ENCODE results near the gene SMYD3.
"Not testable (repeated sequence)": the region's sequence is repeated elsewhere in the genome, so short reads cannot be mapped to it uniquely, and the experiment has no call there.

The SMYD3 gene

DNA sequence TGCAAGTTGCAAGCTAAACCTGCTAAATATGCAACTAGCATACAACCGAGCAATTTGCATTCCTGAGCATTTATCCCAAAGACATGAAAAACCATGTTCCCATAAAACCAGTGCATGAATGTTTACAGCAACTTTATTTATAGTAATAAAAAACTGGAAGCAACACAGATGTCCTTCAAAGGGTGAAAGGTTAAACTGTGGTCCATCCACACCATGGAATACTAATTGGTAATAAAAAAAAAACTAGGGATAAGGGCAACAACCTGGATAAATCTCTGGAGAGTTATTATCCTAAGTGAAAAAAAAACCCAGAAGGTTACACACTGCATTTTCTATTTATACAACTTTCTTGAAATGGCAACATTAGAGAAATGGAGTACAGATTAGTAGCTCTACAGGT lies 474.1 kb downstream of the SMYD3 start:
- DNase-seq (ENCODE audit: low read depth in 2 of 2): no peak

DNA sequence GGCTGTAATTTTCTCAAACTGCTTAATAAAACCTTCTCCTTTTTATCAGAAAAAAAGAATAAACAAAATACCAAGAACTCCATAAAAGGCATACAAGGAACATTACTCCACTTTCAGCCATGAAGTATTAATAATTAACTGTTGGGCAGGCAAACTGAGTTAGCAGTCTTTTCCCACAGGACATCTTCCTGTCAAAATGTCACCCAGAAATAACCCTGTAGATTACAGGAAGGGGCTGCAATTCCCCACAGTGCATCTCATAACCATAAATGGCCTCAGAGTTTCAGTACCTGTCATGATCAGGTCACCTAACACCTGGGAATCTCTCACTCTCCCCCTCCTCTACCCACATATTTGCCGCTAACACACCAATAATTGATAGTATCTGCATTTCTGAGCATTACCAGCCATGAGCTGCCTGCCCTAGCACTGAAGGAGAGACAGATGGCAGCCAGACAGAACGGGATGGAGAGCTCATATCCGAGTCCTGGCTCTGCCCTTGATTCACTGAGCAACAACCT lies 475.0 kb downstream of the SMYD3 start:
- no peak for DNase-seq (ENCODE audit: low read depth in 2 of 2)

DNA sequence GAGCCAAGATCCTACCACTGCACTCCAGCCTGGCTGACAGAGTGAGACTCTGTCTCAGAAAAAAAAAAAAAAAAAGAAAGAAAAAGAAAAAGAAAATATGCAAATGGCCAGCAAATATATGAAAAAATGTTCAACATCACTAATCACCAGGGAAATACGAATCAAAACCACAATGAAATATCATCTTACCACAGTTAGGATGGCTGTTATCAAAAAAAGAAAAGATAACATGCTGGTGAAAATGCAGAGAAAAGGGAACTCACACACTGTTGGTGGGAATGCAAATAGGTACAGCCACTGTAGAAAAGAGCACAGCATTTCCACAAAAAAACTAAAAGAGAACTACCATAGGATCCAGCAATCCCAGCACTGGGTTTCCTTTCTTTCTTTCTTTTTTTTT lies 477.5 kb downstream of the SMYD3 start:
- DNase-seq (ENCODE audit: low read depth in 2 of 2): no peak

DNA sequence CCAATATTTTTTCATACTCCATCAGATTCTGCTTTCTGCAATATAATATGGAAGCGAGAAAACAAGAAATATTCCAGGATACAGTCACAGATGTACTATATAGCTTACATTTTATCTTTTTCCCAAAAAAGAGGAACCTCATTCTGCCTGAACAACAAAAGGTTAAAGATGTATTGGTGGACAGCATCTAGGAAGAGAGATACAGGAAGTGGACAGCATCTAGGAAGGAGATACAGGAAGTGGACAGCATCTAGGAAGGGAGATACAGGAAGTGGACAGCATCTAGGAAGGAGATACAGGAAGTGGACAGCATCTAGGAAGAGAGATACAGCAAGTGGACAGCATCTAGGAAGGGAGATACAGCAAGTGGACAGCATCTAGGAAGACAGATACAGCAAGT lies 483.0 kb downstream of the SMYD3 start:
- not testable (repeated sequence) for DNase-seq (ENCODE audit: low read depth in 2 of 2)

DNA sequence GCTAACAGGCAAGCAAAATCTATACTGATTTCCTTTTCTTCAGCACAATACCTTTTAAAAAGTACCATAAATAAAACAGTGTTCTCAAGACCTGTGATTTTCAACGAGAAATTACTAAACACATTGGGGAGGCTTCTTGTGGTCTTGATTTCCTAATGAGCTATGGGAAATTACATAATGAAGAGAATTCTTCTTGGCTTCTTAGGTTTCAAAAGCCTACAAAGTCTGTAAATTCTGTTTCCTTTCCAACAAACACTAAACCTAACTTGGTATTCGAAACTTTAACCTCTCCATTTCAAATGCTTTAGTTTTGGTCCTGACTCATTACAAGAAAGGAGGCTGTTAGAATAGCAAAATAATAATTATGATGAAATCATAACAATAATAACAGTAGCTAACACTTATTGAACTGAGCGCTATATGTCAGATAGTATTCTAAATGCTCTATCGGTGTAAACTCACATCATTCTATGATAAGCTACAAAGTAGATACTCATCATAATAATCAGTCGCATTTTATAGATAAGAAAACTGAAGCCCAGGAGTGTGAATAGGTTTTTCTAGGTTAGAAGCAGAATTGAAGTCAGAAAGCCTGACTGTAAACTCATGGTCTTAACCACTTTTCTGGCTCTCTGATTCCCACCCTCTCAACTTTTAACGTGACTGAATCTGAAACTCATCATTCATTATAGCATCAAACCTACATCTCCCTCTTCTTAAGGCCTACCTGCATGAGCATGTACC lies 486.7 kb downstream of the SMYD3 start:
- DNase-seq (ENCODE audit: low read depth in 2 of 2): no peak

DNA sequence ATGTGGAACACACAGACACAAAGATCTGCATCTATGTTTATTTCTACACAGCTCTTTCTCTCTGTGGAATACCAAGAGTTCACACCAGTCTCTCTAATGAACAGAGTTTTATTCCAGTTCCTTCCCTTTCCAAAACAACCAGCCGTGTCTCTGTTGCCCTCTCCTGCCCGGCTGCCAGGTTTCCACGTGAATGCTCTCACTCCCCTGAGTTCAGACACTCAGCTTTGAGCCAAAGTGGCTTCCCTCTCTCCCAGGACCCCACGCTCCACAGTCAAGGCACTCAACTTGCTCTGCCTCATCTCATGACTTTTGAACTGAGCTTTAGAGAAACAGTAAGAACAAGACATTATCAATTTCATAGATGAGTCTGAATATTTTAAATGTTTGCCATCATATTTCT lies 488.9 kb downstream of the SMYD3 start:
- no peak for DNase-seq (ENCODE audit: low read depth in 2 of 2)

DNA sequence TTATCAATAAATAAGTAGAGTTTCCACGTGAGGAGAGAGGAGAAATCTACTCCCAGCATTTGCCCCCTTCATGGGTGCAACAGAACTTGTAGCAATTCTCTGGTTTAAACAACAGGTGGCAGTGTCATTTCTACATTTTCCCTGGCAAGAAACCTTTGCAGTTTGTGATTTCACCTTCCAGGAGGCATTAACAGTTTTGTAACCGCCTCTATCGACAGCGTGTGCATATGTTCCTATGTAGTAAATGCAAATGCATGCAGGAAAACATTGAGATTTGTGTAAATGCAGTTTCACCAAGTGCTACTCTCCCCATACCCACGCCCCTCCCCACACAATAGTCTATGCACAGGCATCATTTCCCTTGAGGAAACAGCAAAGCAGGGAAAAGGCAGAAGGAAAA lies 494.7 kb downstream of the SMYD3 start:
- no peak for DNase-seq (ENCODE audit: low read depth in 2 of 2)

DNA sequence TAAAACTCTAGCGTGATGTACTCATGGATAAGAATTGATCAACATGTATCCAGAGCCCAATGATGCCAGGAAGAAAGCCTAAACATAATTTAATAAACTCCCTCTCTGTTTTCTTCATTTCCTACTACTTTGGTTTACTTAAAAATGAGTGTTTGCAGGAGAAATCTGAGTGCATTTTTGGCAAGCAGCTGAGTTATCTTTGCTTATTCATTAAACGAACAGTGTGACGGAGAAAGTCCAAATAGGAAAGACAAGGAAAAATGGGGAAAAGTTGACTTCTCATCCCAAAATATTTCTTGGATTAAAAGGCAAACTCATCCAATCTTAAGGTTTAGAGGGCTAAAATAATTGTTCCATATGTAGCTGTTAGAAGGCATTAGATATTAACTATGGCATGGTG lies 496.7 kb downstream of the SMYD3 start:
- no peak for DNase-seq (ENCODE audit: low read depth in 2 of 2)

DNA sequence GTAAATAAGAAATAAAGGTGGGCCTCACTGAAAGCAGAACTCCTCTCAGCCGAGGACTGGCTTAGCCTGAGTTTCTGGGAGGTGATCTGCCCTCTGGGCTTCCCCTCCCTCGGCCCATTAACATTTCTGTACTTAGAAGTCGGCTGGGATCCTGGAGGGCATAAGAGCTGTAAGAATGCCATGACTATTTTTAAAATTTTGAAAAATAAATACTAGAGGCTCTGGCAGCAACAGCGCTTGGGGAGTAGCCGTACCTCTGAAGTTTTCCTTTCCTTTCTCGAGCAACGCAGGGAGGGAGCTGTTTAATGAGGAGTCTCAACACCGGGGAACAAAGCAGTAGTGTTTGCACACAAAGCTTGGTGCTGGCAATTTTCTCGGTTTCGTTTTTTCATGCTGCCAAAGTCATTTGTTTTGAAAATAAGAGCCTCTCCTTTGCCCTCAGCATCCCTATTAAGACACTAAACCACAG lies 498.7 kb downstream of the SMYD3 start:
- no peak for DNase-seq (ENCODE audit: low read depth in 2 of 2)

DNA sequence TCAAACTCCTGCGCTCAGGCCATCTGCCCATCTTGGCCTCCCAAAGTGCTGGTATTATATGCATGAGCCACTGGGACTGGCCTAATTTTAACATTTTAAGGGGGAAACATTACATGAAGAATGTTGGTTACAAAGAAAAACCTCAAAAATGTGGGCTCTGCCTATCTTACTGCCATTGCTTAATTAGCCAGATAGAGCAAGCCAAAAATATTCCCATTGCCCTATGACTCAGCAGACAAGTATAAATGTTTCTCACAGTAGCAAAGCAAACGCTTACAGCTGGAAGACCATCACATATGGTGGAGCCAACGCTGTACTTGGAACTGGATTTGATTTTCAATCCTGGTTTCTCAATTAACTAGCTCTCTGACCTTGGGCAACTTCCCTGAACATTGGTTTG lies 502.0 kb downstream of the SMYD3 start:
- no peak for DNase-seq (ENCODE audit: low read depth in 2 of 2)

DNA sequence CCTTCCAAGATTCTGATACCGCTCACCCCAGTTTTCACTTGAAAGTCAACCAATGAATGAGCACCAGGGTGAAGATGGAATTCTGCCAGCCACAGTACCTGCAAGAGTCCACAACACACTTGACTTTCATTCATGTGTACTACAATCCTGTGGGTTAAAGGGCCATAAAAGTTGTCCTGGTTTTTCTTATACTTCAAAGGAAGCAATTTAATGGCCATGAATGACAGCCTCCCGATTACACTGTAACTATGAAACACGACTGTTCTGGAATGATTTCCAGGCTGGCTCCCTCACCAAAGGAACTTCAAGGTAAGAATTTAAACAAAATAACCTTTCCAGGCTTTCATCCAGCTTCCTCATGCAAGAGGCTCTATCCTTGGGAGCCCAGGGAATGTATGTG lies 502.8 kb downstream of the SMYD3 start:
- no peak for DNase-seq (ENCODE audit: low read depth in 2 of 2)

DNA sequence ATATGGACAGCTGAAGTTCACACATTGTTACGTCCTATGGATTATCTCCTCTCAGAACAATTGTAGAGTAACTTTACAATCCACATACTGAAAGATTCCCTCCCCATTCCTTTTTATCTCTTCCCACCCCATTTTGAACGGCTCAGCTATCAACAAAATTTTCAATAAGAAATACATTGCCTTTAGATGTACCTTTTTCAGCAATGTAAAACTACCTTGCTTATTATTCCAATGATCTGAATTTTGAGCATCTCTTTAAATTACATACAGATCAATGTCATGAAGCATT lies 503.7 kb downstream of the SMYD3 start:
- no peak for DNase-seq (ENCODE audit: low read depth in 2 of 2)

DNA sequence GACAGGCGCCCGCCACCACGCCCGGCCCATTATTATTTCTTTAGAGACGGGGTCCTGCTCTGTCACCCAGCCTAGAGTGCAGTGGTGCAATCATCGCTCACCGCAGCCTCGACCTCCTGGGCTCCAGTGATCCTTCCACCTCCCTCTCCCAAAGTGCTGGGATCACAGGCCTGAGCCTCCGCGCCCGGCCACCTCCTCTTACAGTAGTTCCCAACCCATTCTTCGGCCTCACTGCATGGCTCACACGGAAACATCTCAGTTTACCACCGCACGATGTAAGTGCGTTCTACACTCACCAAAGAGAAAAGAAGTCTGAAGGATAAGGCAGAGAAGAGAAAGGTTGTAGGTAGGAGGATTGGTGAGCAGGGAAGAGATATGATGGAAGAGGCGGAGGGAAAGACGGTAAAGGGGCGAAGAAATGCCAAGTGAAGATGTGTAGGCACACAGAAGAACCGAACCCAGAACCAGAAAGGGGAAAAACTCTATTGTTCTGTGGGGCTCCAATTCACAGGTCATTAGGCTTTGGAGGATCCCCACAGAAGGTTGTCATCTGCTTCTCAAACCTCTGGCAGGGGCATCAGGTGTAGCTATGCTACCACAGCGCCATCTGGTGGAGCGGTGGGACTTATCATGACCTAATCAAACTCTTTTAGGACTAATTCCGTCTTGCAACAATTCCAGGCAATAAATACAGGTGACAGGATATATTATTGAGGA lies 504.2 kb downstream of the SMYD3 start:
- peak; percentile 62 to 77 for DNase-seq (ENCODE audit: low read depth in 2 of 2)

DNA sequence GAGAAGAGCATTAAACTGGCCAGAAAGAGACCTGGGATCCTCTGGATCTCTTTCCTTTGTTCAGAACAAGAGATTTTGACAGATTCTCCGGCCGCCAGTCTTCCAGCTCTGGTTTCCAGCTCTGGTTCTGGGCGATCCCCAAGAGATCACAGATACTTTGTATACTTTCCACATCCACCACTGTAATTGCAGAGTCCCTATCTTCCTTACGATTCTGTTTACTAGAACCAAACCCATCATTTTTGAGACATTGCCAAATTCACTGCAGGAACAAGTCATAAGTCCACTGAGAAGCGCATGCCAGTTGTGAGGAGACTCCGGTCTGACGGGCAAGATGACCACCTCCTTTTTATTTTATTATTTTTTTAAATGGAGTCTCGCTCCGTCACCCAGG lies 505.2 kb downstream of the SMYD3 start:
- DNase-seq (ENCODE audit: low read depth in 2 of 2): no peak

DNA sequence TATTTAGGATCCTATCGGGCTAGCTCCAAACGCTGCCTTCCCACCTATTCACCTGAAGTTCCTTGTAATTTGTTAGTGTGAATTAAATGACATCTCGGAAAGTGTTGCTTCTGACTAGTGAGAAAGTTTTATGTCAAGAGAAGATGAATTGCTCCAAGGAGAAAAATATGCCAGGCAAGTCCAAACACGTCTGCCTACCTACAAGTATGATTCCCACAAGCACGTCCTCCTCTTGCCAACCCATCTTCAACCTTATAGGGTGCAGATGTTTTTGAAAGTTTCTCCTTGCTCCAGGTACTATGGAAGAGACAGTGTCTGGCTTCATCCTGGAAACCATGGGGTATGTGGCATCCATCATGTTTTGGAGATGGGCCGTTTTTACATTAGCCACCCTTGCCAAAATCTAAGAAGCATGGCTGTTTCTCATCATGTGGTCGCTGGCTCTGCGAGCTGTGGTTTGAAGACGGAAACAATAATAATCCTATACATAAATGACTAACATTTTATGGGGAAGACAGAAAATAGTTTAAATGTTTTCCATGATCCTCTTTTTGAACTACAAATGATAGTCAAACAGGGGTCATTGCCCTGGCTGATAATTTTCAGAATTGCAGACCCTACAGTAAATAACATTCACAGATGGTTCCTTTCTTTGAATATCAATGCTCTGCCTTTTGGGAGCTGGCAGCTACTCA lies 505.8 kb downstream of the SMYD3 start:
- DNase-seq (ENCODE audit: low read depth in 2 of 2): no peak

DNA sequence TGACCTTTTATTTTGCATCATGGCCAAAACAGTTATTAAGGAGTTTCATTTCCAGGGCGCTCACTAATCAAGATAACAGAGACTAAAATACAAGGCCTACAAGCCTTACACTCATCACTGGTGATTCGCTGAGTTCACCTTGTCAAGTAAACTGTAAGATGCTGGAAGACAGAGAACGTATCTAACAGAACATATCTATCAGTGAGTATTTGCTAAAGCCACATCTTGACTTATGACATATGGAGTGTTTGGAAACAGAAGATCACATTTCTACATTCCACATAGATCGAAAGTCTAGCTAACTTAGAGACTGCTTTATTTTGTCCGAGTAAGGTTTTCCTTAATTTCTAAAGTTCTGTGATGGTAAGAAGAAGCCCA lies 506.5 kb downstream of the SMYD3 start:
- no peak for DNase-seq (ENCODE audit: low read depth in 2 of 2)

DNA sequence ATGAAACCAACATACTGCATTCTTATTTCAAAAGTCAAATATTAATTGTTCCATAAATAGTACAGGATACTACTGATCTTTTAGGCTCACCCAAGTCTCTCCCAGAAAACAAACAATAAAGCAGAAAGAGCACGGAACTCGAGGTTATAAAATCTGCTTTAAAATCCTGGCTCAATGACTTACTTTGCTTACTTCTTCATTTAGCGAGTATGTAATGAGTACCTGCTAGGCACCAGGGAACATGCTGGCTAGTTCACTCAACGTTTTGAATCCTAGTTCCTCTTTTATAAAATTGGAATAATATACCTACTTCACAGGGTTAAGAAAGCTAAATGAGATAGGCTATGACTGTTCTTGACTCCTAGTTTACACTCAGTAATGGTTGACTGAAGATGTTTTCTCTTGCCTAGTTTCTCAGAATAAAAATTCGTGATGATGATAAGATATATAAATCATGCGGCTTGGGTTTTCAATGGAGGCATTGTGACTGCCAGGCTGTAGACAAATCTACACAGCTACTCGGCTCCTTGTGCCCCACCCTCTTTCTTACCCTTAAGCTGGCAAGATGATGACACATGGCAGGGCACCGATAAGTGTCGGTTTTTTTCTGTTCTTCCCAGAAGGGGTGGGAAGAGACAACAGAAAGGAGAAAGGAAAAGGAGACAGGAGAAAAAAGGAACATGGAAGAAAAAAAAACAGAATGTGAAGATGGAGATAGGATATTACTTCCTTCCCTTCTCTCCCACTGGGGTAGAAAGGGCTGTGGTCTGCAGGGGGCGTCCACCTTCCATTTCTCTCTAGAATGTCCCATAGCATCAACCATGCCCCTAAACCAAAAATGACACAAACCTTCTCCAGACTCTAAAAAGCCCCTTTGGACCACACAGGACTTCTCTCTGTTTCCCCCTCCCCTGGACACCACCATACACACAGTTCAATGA lies 507.1 kb downstream of the SMYD3 start:
- DNase-seq (ENCODE audit: low read depth in 2 of 2): no peak

DNA sequence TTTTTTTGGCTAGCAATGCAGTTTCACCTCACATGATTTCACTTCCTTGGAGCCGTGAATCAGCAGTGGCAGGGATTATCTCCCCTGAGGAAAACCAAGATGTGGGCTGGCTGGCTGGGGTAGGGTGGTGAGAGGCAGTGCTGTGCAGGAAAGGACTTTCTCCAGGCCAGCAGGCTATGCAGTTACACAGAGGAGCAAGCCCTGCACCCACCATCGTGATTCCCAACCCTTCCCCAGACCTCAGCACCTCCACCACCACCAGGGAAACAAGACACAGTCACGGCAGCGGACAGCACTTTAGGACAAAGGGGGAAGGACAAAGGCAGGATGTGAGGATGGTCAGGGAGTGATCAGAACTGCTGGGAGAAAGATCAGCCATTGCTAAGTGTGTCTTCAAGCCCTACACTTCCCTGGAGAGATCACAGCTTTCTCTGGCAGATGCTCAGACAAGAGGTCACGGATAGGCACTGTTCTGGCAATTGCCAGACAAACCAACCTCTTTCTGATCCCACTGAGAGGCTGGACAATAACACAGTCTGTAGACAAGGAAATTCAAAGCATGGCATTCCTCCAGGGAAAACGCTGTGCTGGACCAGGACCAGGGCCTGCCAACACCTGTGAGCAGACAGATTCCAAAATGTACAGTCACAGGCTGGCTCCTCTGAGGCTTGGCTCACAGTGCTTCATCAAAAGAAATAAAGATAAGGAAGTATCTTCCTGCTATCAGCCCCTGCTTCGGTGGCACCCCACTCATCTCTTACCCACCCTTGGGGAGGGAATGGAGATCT lies 509.4 kb downstream of the SMYD3 start:
- DNase-seq (ENCODE audit: low read depth in 2 of 2): no peak

DNA sequence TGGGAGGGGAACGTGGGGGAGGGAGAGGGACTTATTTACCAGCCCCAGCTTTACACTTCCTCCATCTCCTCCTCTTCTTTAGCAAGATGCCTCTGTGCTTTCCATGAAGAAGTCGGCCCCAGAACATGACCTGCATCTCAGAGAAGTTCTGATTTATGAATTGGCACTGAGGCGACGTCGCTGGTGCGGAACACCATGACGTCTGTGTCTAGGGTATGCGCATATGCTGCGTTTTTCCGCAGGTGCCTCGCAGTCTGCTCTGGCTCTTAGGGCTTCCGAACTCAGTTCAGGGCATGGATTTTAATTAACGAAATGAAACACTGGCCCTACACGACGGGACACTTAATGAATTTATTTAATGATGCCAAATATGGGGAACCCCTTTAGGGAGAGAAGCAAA lies 510.3 kb downstream of the SMYD3 start:
- DNase-seq (ENCODE audit: low read depth in 2 of 2): no peak

DNA sequence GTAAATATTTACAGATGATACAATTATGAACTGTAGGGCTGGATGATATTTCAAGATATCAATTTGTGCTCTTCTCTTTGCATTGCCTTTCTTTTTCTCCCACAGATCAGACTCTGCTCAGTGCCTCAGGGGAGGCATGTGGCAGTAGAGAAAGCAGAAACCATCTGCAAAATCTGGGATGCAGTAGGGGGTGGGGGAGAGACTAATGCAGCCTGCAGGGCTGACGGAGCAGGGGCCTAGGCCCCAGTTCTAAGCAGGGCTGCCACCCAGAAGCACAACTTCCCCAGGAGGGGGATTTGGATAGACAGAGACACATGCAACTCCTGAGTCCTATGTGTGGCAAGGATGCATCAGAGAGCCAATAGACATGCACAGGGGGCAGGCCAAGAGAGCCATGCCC lies 511.6 kb downstream of the SMYD3 start:
- no peak for DNase-seq (ENCODE audit: low read depth in 2 of 2)

DNA sequence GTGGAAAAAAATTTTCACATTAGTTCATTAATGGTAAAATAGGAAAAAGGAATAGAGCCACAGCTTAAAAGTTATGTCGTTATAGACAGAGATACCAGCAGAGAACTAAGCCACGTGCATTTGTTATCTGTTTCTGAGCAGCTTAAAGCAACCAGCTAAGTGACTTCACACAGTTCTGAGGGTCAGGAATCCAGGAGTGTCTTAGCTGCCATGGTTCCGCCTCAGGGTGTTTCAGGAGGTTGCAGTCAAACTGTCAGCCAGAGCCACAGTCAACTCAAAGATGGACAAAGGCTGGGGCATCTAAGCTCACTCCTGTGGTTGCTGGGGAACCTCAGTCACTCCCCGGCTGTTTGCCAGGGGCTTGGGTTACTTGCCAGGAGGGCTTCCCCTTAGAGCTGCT lies 515.8 kb downstream of the SMYD3 start:
- DNase-seq (ENCODE audit: low read depth in 2 of 2): no peak
